HCT116 (cell line): ENCODE data around the gene NDUFS8. TPM values are rescaled to one million over a fixed set of nuclear protein-coding genes. Genes with fewer than 3 reads are reported as not detected.

Experiments used
- ATAC-seq: fragments of 200-7000 bp; cut with Tn5 transposase; 2 replicates; pipeline ENCODE4 v1.9.1; 2020; ENCODE audit warnings: mild to moderate bottlenecking, moderate library complexity
- BruUV-seq: library from RNA; stranded (reverse); fragments of 400-500 nt; replicated peaks from 2 replicates; lab custom pipeline; 2021; lab: Mats Ljungman, UMichigan
- CTCF ChIA-PET: fragments of 300-600 bp; sonication (Branson Sonifier 250); formaldehyde crosslinking; loops from one replicate; lab custom pipeline; 2021; ENCODE audit warnings: antibody characterized with exemption; lab: Charles Lee
- POLR2A ChIA-PET: fragments of 300-600, 350-600 bp; sonication (Branson Sonifier 250); formaldehyde crosslinking; loops from one replicate; lab custom pipeline; 2021; ENCODE audit warnings: antibody characterized with exemption; lab: Charles Lee
- RAD21 ChIA-PET, 2 experiments: fragments of 300-600 bp; sonication (Branson Sonifier 250); formaldehyde crosslinking; loops; one replicate each; lab custom pipeline; 2023; ENCODE audit warnings: low total read pairs in 2 of 2; ENCODE audit not compliant: uncharacterized antibody in 2 of 2, unreplicated experiment in 2 of 2, low non-redundant PET in 1 of 2; lab: Charles Lee
- DNase-seq: peaks from one replicate; pipeline ENCODE4 v3.0.0-alpha.2; 2010; ENCODE audit warnings: low read depth, low spot score
- H2AFZ ChIP-seq: fragments of 200-600 bp; shearing (Covaris generic), sonication (generic); 2 replicates; pipeline ENCODE4 v1.6.1; 2017; ENCODE audit warnings: low read depth, mixed run types, mixed read lengths, antibody characterized with exemption, low read length; ENCODE audit not compliant: poor library complexity, severe bottlenecking
- H3K27ac ChIP-seq: 2 replicates; pipeline ENCODE4 v1.5.1; 2012; ENCODE audit warnings: low read depth, low read length
- H3K27me3 ChIP-seq: fragments of 200-600 bp; sonication (generic); 2 replicates; pipeline ENCODE4 v1.6.1; 2016; ENCODE audit warnings: mixed run types, low read length, mixed read lengths; ENCODE audit not compliant: insufficient read depth
- H3K36me3 ChIP-seq, 2 experiments: fragments of 200-500 bp in 1 of 2; fragments of 200-600 bp in 1 of 2; sonication (Bioruptor generic) in 1 of 2; sonication (generic) in 1 of 2; 2 replicates each; pipeline versions ENCODE4 v1.5.1 to v1.6.1; 2014 to 2016; ENCODE audit warnings: low read length in 2 of 2, inconsistent platforms in 1 of 2, mixed read lengths in 1 of 2, mixed run types in 1 of 2; ENCODE audit not compliant: insufficient read depth in 2 of 2, control insufficient read depth in 1 of 2
- H3K4me1 ChIP-seq, 2 experiments: fragments of 200-600 bp in 1 of 2; sonication (generic) in 1 of 2; 2 replicates each; pipeline versions ENCODE4 v1.5.1 to v1.6.1; 2012 to 2017; ENCODE audit warnings: low read length in 2 of 2, inconsistent platforms in 1 of 2, mild to moderate bottlenecking in 1 of 2, mixed read lengths in 1 of 2, mixed run types in 1 of 2, moderate library complexity in 1 of 2; ENCODE audit not compliant: insufficient read depth in 2 of 2, control insufficient read depth in 1 of 2
- H3K4me2 ChIP-seq: fragments of 200-600 bp; sonication (generic); 2 replicates; pipeline ENCODE4 v1.6.1; 2017; ENCODE audit warnings: mixed run types, low read length, mixed read lengths
- H3K4me3 ChIP-seq, 2 experiments: fragments of 200-600 bp in 1 of 2; sonication (generic) in 1 of 2; replicated peaks in 1 of 2; 2 replicates each; pipeline ENCODE4 v1.5.1; 2011 to 2016; ENCODE audit warnings: low read length in 2 of 2, control low read depth in 1 of 2, low read depth in 1 of 2, mild to moderate bottlenecking in 1 of 2, mixed read lengths in 1 of 2, mixed run types in 1 of 2
- H3K79me2 ChIP-seq: fragments of 200-600 bp; sonication (generic); 2 replicates; pipeline ENCODE4 v1.6.1; 2017; ENCODE audit warnings: mild to moderate bottlenecking, mixed run types, low read length, moderate library complexity, mixed read lengths; ENCODE audit not compliant: insufficient read depth
- H3K9ac ChIP-seq: fragments of 200-600 bp; sonication (generic); 2 replicates; pipeline ENCODE4 v1.6.1; 2016; ENCODE audit warnings: low read length, mixed read lengths
- H3K9me2 ChIP-seq: fragments of 200-600 bp; sonication (generic), shearing (Covaris generic); 2 replicates; pipeline ENCODE4 v1.6.1; 2017; ENCODE audit warnings: mixed run types, mild to moderate bottlenecking, moderate library complexity; ENCODE audit not compliant: insufficient read depth
- H3K9me3 ChIP-seq, 2 experiments: fragments of 200-500 bp in 1 of 2; fragments of 200-600 bp in 1 of 2; sonication (Bioruptor generic) in 1 of 2; sonication (generic) in 1 of 2; 2 replicates each; pipeline ENCODE4 v1.6.1; 2014 to 2017; ENCODE audit warnings: low read length in 2 of 2, mixed read lengths in 2 of 2, inconsistent platforms in 1 of 2, low read depth in 1 of 2, mild to moderate bottlenecking in 1 of 2, mixed run types in 1 of 2, moderate library complexity in 1 of 2; ENCODE audit not compliant: control insufficient read depth in 1 of 2, insufficient read depth in 1 of 2
- H4K20me1 ChIP-seq: fragments of 200-600 bp; sonication (generic), shearing (Covaris generic); 2 replicates; pipeline ENCODE4 v1.6.1; 2017; ENCODE audit warnings: mixed run types, mild to moderate bottlenecking, moderate library complexity; ENCODE audit not compliant: insufficient read depth
- CEBPB ChIP-seq: IDR thresholded peaks from 2 replicates; pipeline ENCODE4 v1.6.1; 2012; ENCODE audit warnings: low read depth
- EGR1 ChIP-seq: IDR thresholded peaks from 2 replicates; pipeline ENCODE4 v1.6.1; 2012; ENCODE audit warnings: low read depth
- ELF1 ChIP-seq: IDR thresholded peaks from 2 replicates; pipeline ENCODE4 v1.6.1; 2012; ENCODE audit warnings: low read depth, borderline replicate concordance
- EZH2 ChIP-seq: fragments of 200-600 bp; sonication (generic); IDR thresholded peaks from 2 replicates; pipeline ENCODE4 v1.6.1; 2017; ENCODE audit warnings: antibody characterized with exemption, mixed run types
- FOSL1 ChIP-seq: IDR thresholded peaks from 2 replicates; pipeline ENCODE4 v1.6.1; 2012; ENCODE audit warnings: low read depth
- JUND ChIP-seq: IDR thresholded peaks from 2 replicates; pipeline ENCODE4 v1.6.1; 2012
- POLR2A ChIP-seq: IDR thresholded peaks from 2 replicates; pipeline ENCODE4 v1.7.0; 2011; ENCODE audit warnings: borderline replicate concordance; ENCODE audit not compliant: insufficient read depth, insufficient read length; ENCODE audit errors: extremely low read depth
- POLR2AphosphoS5 ChIP-seq: IDR thresholded peaks from 2 replicates; pipeline ENCODE4 v1.6.1; 2011; ENCODE audit warnings: mild to moderate bottlenecking, low read depth, low read length, moderate library complexity
- RAD21 ChIP-seq: IDR thresholded peaks from 2 replicates; pipeline ENCODE4 v1.6.1; 2012; ENCODE audit warnings: low read depth, mild to moderate bottlenecking
- SIN3A ChIP-seq: IDR thresholded peaks from 2 replicates; pipeline ENCODE4 v1.6.1; 2012; ENCODE audit warnings: low read depth
- SRF ChIP-seq: IDR thresholded peaks from 2 replicates; pipeline ENCODE4 v1.6.1; 2012; ENCODE audit warnings: low read depth
- ZFX ChIP-seq: fragments of 450-650 bp; IDR thresholded peaks from 2 replicates; pipeline ENCODE4 v1.6.1; 2017
- intact Hi-C: fragments of 100-400 bp; cut with micrococcal nuclease; formaldehyde crosslinking; loops from 2 replicates; pipeline ENCODE4 v1.10.0; 2022
- total RNA-seq: library from RNA; stranded (reverse); gene quantifications from one replicate; pipeline ENCODE4 v1.2.1, GENCODE V29; 2021; ENCODE audit not compliant: unreplicated experiment
- TF ChIP-seq, protein P1 (sequence below): IDR thresholded peaks from 2 replicates; pipeline ENCODE4 v1.6.1; 2011; ENCODE audit warnings: mild to moderate bottlenecking, low read length, moderate library complexity; ENCODE audit not compliant: insufficient replicate concordance; ENCODE audit errors: extremely low read depth
- TF ChIP-seq, protein P2 (sequence below): IDR thresholded peaks from 2 replicates; pipeline ENCODE4 v1.6.1; 2012
- TF ChIP-seq, protein P3 (sequence below): IDR thresholded peaks from 2 replicates; pipeline ENCODE4 v1.6.1; 2012
- TF ChIP-seq, protein P4 (sequence below), 3 experiments: fragments of 200-600 bp in 1 of 3; sonication (generic) in 1 of 3; IDR thresholded peaks in 2 of 3; conservative IDR thresholded peaks in 1 of 3; 2 replicates each; pipeline ENCODE4 v1.5.1; 2012 to 2017; ENCODE audit warnings: low read depth in 2 of 3, low read length in 2 of 3, antibody characterized with exemption in 1 of 3, borderline replicate concordance in 1 of 3, control low read depth in 1 of 3, mild to moderate bottlenecking in 1 of 3, mixed read lengths in 1 of 3, mixed run types in 1 of 3, moderate library complexity in 1 of 3; ENCODE audit not compliant: insufficient read depth in 1 of 3
- TF ChIP-seq, protein P5 (sequence below): IDR thresholded peaks from 2 replicates; pipeline ENCODE4 v1.6.1; 2012; ENCODE audit warnings: low read depth

Gene NDUFS8
- total RNA-seq, 1 experiment from 2014 or later: 189 TPM

DNA sequence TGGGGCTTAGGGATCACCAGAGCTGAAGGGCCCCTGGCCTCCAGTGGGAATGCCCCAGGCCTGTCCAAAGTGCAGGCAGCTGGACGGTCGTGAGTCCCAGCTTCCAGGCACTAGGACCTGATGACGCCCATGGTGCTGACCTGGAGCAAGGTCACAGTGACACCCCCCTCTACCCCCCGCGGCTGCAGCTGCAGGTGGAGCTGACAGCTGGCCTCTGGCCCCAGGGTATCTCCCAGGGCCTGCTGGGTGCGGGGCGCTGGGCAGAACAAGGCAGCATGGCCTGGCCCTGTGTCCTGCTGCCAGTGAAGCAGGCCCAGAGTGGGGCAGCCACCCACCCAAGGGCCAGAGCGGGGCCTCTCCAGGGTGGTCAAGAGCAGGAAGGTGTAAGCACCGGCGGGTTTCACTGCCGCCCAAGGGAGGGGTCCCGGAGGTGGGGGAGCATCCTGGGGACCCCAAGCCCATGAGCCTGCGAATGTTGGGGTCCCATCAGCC, 7.8 kb downstream of the NDUFS8 start:
- peak overlapping the region; percentile 85 for H3K4me2 ChIP-seq
- H2AFZ ChIP-seq: no peak overlapping the region
- H3K79me2 ChIP-seq: peaks cover 27% of the 10 kb centered on the region
- intact Hi-C loops: loop anchor here (10.0 kb wide), 1 partner anchor 87 kb away; the partner anchor contains the start of gene CHKA
- no peak for DNase-seq
- H4K20me1 ChIP-seq: no peaks in the 10 kb centered on the region
- POLR2A ChIA-PET: interaction anchor here (1.7 kb wide), 1 partner anchor 28 kb away, joined by 5 read pairs; the partner anchor contains the start of gene ALDH3B1
- ATAC-seq: peak; percentile 25
- TSS peak; percentile 91 for BruUV-seq
- peaks cover 9 to 23% of the 10 kb centered on the region in 2 experiments; a peak in 3 of 4 replicates for H3K4me1 ChIP-seq
- TF ChIP-seq POLR2AphosphoS5 (no peak), EZH2 (no peak), RAD21 (no peak), FOSL1 (no peak), EGR1 (no peak), SIN3A (no peak), CEBPB (no peak), SRF (no peak), ELF1 (no peak), JUND (no peak), ZFX (no peak), POLR2A (no peak)
- TF ChIP-seq, protein P1, sequence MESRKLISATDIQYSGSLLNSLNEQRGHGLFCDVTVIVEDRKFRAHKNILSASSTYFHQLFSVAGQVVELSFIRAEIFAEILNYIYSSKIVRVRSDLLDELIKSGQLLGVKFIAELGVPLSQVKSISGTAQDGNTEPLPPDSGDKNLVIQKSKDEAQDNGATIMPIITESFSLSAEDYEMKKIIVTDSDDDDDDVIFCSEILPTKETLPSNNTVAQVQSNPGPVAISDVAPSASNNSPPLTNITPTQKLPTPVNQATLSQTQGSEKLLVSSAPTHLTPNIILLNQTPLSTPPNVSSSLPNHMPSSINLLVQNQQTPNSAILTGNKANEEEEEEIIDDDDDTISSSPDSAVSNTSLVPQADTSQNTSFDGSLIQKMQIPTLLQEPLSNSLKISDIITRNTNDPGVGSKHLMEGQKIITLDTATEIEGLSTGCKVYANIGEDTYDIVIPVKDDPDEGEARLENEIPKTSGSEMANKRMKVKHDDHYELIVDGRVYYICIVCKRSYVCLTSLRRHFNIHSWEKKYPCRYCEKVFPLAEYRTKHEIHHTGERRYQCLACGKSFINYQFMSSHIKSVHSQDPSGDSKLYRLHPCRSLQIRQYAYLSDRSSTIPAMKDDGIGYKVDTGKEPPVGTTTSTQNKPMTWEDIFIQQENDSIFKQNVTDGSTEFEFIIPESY: no peak
- TF ChIP-seq, protein P2, sequence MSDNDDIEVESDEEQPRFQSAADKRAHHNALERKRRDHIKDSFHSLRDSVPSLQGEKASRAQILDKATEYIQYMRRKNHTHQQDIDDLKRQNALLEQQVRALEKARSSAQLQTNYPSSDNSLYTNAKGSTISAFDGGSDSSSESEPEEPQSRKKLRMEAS: no peak
- TF ChIP-seq, protein P3, sequence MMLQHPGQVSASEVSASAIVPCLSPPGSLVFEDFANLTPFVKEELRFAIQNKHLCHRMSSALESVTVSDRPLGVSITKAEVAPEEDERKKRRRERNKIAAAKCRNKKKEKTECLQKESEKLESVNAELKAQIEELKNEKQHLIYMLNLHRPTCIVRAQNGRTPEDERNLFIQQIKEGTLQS: no peak
- TF ChIP-seq, protein P4, sequence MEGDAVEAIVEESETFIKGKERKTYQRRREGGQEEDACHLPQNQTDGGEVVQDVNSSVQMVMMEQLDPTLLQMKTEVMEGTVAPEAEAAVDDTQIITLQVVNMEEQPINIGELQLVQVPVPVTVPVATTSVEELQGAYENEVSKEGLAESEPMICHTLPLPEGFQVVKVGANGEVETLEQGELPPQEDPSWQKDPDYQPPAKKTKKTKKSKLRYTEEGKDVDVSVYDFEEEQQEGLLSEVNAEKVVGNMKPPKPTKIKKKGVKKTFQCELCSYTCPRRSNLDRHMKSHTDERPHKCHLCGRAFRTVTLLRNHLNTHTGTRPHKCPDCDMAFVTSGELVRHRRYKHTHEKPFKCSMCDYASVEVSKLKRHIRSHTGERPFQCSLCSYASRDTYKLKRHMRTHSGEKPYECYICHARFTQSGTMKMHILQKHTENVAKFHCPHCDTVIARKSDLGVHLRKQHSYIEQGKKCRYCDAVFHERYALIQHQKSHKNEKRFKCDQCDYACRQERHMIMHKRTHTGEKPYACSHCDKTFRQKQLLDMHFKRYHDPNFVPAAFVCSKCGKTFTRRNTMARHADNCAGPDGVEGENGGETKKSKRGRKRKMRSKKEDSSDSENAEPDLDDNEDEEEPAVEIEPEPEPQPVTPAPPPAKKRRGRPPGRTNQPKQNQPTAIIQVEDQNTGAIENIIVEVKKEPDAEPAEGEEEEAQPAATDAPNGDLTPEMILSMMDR (IDR thresholded peaks at IDR 0.05 in 2 of 3, conservative IDR thresholded peaks at IDR 0.05 in 1 of 3; ENCODE audit: borderline replicate concordance in 1 of 3, insufficient read depth in 1 of 3, low read depth in 2 of 3, low read length in 2 of 3): no peak
- TF ChIP-seq, protein P5, sequence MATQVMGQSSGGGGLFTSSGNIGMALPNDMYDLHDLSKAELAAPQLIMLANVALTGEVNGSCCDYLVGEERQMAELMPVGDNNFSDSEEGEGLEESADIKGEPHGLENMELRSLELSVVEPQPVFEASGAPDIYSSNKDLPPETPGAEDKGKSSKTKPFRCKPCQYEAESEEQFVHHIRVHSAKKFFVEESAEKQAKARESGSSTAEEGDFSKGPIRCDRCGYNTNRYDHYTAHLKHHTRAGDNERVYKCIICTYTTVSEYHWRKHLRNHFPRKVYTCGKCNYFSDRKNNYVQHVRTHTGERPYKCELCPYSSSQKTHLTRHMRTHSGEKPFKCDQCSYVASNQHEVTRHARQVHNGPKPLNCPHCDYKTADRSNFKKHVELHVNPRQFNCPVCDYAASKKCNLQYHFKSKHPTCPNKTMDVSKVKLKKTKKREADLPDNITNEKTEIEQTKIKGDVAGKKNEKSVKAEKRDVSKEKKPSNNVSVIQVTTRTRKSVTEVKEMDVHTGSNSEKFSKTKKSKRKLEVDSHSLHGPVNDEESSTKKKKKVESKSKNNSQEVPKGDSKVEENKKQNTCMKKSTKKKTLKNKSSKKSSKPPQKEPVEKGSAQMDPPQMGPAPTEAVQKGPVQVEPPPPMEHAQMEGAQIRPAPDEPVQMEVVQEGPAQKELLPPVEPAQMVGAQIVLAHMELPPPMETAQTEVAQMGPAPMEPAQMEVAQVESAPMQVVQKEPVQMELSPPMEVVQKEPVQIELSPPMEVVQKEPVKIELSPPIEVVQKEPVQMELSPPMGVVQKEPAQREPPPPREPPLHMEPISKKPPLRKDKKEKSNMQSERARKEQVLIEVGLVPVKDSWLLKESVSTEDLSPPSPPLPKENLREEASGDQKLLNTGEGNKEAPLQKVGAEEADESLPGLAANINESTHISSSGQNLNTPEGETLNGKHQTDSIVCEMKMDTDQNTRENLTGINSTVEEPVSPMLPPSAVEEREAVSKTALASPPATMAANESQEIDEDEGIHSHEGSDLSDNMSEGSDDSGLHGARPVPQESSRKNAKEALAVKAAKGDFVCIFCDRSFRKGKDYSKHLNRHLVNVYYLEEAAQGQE: no peak
- no peaks in the 10 kb centered on the region for H3K27me3 ChIP-seq
- RAD21 ChIA-PET: no interaction called here
- H3K36me3 ChIP-seq: peaks cover 2 to 18% of the 10 kb centered on the region in 2 experiments; a peak in 2 of 4 replicates
- H3K27ac ChIP-seq: peak overlapping the region; percentile 87
- peak overlapping the region; percentile 82 for H3K4me3 ChIP-seq
- peak overlapping the region; percentile 79 for H3K9ac ChIP-seq
- CTCF ChIA-PET: no interaction called here
- H3K9me3 ChIP-seq: no peaks in the 10 kb centered on the region
- H3K9me2 ChIP-seq: no peaks in the 10 kb centered on the region
